Left ventricle myocardium inferior (tissue), 1 donor: ENCODE measurements around the gene ERN2. TPM values are rescaled to one million over a fixed set of nuclear protein-coding genes. Genes with fewer than 3 reads are reported as not detected.

Source experiments
- DNase-seq: peaks from one replicate; pipeline ENCODE4 v3.0.0-alpha.2; 2020
- H3K27ac ChIP-seq: fragments of 200-600 bp; replicated peaks from 2 replicates; pipeline ENCODE4 v1.8.0; 2021
- H3K27me3 ChIP-seq: fragments of 200-600 bp; 2 replicates; pipeline ENCODE4 v1.8.0; 2021; ENCODE audit warnings: low read depth
- H3K36me3 ChIP-seq: fragments of 200-600 bp; 2 replicates; pipeline ENCODE4 v1.8.0; 2021
- H3K4me1 ChIP-seq: fragments of 200-600 bp; 2 replicates; pipeline ENCODE4 v1.8.0; 2021
- H3K4me3 ChIP-seq: fragments of 200-600 bp; 2 replicates; pipeline ENCODE4 v1.8.0; 2021; ENCODE audit warnings: mild to moderate bottlenecking, moderate library complexity
- H3K9me3 ChIP-seq: fragments of 200-600 bp; replicated peaks from 2 replicates; pipeline ENCODE4 v1.8.0; 2021
- intact Hi-C: fragments of 100-400 bp; cut with micrococcal nuclease; formaldehyde crosslinking; loops from one replicate; pipeline ENCODE4 v1.11.0; 2022
- total RNA-seq: library from RNA; stranded (reverse); fragmentation: NEBNext Ultra II Directional; extraction: Animal tissue kit (Norgen Biotek cat#: 25700); gene quantifications from one replicate; pipeline ENCODE4 v1.2.1, GENCODE V29; 2021
- TF ChIP-seq, protein P1 (sequence below): fragments of 200-600 bp; IDR thresholded peaks from 2 replicates; pipeline ENCODE4 v1.8.0; 2021; ENCODE audit warnings: antibody characterized with exemption, mild to moderate bottlenecking, borderline replicate concordance
- donor health status: DM: no; HTN: yes; CAD: no; lungs with severe emphysema.

ERN2 gene
- total RNA-seq, 1 donor from 2014 or later = not detected

DNA sequence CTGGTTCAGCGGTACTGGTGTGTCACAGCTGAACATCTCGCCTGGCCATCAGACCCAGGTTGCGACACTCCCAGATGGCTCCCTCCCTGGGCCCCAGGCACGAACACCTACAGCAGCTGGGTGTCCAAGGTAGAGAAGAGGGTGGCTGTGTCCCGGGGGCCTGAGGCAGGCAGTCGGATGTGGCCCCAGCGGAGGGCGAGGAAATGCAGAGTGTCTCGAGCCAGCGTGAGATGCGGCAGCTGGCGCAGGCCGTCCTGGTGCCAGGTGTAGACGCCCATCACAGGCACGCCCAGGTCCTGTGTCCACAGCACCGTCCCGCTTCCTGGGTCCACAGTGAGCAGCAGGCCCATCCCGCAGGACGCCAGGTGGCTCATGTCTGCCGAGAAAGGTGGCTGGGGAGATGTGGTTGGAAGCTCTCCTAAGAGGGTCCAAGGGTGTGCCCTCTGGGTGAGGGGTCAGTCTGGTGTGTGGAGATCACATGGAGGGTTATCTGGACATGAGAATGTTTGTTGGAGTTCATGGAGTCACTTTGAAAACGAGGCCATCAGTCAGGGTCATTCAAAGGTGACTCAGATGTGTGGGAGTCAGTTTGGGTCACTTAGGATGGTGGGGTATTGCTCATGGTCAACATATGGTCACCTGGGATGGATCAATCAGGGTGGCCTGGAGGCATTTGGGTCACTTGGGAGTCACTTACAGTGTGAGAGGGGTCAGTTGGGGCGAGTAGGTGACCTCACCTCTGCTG, 8.1 kb downstream of the ERN2 start:
- Histone ChIP-seq H3K27me3 (peaks cover 81% of the 10 kb centered on the region), H3K36me3 (no peaks in the 10 kb centered on the region), H3K9me3 (peaks cover 23% of the 10 kb centered on the region), H3K4me3 (no peak overlapping the region), H3K4me1 (no peaks in the 10 kb centered on the region), H3K27ac (no peak overlapping the region)
- DNase-seq = no peak
- intact Hi-C loops = no loop called here
- TF ChIP-seq, protein P1, sequence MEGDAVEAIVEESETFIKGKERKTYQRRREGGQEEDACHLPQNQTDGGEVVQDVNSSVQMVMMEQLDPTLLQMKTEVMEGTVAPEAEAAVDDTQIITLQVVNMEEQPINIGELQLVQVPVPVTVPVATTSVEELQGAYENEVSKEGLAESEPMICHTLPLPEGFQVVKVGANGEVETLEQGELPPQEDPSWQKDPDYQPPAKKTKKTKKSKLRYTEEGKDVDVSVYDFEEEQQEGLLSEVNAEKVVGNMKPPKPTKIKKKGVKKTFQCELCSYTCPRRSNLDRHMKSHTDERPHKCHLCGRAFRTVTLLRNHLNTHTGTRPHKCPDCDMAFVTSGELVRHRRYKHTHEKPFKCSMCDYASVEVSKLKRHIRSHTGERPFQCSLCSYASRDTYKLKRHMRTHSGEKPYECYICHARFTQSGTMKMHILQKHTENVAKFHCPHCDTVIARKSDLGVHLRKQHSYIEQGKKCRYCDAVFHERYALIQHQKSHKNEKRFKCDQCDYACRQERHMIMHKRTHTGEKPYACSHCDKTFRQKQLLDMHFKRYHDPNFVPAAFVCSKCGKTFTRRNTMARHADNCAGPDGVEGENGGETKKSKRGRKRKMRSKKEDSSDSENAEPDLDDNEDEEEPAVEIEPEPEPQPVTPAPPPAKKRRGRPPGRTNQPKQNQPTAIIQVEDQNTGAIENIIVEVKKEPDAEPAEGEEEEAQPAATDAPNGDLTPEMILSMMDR = no peak

DNA sequence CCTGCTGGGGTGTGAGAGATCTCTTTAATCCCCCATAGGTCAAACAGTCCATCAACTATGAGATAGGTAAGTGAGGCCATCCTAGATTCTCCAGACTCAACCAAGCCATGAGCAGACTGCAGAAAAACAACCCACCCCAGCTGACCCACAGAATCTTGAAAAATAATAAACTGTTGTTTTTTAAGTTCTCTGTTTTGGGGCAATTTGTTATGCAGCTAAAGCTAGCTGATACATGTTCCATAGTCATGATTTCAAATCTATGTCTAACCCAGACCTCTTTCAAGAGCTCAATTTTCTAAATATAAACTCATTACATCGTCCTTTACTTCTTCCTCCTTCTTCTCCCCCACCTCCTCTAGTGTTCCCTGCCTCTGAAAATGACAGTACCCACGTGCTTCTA, 10.1 kb downstream of the ERN2 start:
- intact Hi-C loops = no loop called here

DNA sequence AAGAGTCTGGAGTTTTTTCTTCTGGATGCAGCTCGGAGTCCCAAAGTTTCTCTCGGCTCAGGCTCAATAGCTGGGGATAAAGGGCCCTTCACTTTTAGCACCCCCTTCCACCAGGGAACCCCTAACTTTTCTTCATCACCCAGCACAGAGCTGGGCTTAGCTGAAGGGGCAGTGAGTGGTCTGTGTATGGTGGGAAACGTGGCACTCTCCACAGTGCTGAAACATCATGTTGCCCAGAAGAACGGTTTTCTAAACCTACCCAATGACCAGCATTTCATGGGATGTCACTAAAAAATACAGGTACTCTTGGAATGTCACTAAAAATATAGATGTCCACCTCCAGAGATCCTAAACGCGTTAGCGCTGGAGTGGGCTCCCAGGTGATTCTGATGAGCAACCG, 12.0 kb downstream of the ERN2 start:
- DNase-seq = no peak
- peaks cover 9% of the 10 kb centered on the region for H3K9me3 ChIP-seq
- no peak overlapping the region for H3K4me3 ChIP-seq
- no peak overlapping the region for H3K27ac ChIP-seq
- no peaks in the 10 kb centered on the region for H3K36me3 ChIP-seq
- intact Hi-C loops = no loop called here
- TF ChIP-seq, protein P1 = no peak
- peaks cover 82% of the 10 kb centered on the region for H3K27me3 ChIP-seq
- no peaks in the 10 kb centered on the region for H3K4me1 ChIP-seq

More for the DNA sequence above, 10.1 kb downstream of the ERN2 start:
- no peak for DNase-seq
- TF ChIP-seq, protein P1 = no peak
- Histone ChIP-seq H3K4me1 (no peaks in the 10 kb centered on the region), H3K36me3 (no peaks in the 10 kb centered on the region), H3K9me3 (peaks cover 9% of the 10 kb centered on the region), H3K4me3 (no peak overlapping the region), H3K27me3 (peaks cover 83% of the 10 kb centered on the region), H3K27ac (no peak overlapping the region)

DNA sequence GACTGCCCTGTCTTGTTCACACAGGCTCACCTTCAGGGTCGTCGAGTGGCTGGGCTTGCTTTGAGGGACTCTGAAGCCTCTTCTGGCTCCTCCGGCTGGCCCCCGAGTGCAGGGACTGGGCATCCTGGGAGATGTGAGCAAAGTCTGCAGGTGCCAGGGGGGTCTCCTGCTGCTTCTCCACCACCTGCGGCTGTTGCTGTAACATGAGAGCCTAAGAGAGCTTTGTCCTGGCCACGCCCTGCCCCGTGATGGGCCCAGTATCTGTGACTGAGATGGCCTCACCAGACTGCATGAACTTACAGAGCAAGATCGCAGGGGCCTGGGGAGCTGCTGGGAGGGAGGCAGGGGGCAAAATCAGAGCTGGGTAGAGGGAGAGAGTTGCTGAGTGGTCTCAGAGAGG, 12.5 kb downstream of the ERN2 start:
- Histone ChIP-seq H3K36me3 (no peaks in the 10 kb centered on the region), H3K4me1 (no peaks in the 10 kb centered on the region), H3K27me3 (peaks cover 81% of the 10 kb centered on the region), H3K4me3 (no peak overlapping the region), H3K27ac (no peak overlapping the region), H3K9me3 (peaks cover 9% of the 10 kb centered on the region)
- intact Hi-C loops = no loop called here
- DNase-seq = no peak
- TF ChIP-seq, protein P1 = no peak

DNA sequence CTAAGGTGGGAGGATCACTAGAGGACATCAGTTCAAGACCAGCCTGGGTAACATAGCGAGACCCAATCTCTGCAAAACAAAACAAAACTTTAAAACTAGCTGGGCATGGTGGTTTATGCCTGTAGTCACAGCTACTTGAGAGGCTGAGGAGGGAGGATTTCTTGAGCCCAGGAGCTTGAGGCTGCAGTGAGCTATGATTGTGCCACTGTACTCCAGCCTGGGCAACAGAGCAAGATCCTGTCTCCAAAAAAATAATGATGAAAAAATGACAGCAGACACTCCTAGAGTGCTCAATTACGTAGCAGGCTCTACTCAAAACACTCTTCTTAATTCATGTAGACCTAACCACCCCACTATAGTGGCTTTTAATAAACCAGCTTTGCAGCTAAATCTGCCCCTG, 12.9 kb downstream of the ERN2 start:
- peaks cover 9% of the 10 kb centered on the region for H3K9me3 ChIP-seq
- peaks cover 1% of the 10 kb centered on the region for H3K4me1 ChIP-seq
- no peak overlapping the region for H3K4me3 ChIP-seq
- DNase-seq = no peak
- intact Hi-C loops = no loop called here
- peaks cover 77% of the 10 kb centered on the region for H3K27me3 ChIP-seq
- TF ChIP-seq, protein P1 = no peak
- no peak overlapping the region for H3K27ac ChIP-seq
- no peaks in the 10 kb centered on the region for H3K36me3 ChIP-seq
